Left renal cortex interstitium (tissue), 4 donors: ENCODE data around the gene NPAT. TPM values are rescaled to one million over a fixed set of nuclear protein-coding genes. Genes with fewer than 3 reads are reported as not detected.

ENCODE experiments used
- DNase-seq, 4 donors: peaks; one replicate each; pipeline ENCODE4 v3.0.0-alpha.2; 2013; ENCODE audit warnings: low read depth in 4 of 4, low spot score in 2 of 4, missing footprints in 1 of 4
- polyA plus RNA-seq, 4 donors: library from polyadenylated mRNA; unstranded; fragments of 120-200 nt; gene quantifications; one replicate each; pipeline ENCODE4 v1.2.1, GENCODE V29; 2013; ENCODE audit not compliant: insufficient read length in 4 of 4

The NPAT gene
- polyA plus RNA-seq: 10 to 100 TPM; 17.4 to 20.0 (median 19.3) TPM

DNA sequence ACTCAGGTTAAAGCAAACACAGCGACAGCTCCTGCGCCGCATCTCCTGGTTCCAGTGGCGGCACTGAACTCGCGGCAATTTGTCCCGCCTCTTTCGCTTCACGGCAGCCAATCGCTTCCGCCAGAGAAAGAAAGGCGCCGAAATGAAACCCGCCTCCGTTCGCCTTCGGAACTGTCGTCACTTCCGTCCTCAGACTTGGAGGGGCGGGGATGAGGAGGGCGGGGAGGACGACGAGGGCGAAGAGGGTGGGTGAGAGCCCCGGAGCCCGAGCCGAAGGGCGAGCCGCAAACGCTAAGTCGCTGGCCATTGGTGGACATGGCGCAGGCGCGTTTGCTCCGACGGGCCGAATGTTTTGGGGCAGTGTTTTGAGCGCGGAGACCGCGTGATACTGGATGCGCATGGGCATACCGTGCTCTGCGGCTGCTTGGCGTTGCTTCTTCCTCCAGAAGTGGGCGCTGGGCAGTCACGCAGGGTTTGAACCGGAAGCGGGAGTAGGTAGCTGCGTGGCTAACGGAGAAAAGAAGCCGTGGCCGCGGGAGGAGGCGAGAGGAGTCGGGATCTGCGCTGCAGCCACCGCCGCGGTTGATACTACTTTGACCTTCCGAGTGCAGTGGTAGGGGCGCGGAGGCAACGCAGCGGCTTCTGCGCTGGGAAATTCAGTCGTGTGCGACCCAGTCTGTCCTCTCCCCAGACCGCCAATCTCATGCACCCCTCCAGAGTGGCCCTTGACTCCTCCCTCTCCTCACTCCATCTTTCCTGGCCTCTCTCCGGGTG is at the start of gene NPAT, which contains the start of gene ATM:
Gene NPAT, minus strand, starts transcription at position 65 of the 774 bp plus-strand sequence. CDS start 102 bp downstream, outside the sequence.
Gene ATM, plus strand, starts transcription at position 494 of the 774 bp plus-strand sequence. CDS start 4,558 bp downstream, outside the sequence.
- peak; percentile 96 to 98 (median 96) for DNase-seq

DNA sequence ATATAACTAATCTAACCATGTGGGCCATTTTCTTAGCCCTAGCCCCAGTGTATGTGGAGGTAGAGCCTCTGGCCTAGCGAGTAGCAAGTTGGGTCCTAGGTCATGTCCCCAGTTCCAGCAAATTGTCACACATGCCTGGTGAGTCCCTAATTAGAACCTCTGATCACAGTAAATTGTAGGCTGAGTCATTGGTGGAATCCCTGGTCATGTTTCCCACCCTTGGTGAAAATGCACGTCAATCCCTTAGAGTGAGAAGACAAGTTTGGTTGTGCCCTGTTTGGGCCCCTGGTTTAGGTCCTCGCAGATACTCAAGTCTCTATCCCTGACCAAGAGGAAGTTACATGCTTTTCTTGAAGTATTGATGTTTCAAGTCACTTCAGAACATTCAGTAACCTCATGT is 47.1 kb upstream of the NPAT start:
- DNase-seq: no peak

DNA sequence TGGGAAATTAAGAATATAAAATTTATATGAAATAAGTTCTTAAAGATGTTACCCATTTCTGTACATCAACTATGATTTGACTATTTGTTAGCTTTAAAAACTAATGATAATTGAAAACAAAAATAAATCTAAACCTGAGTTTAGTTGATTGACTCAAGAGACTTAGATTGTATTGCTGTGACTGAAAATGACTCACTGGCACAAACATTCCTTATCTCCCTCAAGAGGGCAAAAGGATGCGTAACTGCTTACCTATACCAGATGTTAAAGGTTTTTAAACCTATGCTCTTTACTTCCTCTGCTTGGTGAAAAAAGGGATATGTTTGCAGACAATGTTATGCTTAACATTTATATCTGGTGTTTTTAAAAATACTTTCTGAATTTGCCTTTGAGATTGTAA is 30.7 kb upstream of the NPAT start:
- DNase-seq: no peak

DNA sequence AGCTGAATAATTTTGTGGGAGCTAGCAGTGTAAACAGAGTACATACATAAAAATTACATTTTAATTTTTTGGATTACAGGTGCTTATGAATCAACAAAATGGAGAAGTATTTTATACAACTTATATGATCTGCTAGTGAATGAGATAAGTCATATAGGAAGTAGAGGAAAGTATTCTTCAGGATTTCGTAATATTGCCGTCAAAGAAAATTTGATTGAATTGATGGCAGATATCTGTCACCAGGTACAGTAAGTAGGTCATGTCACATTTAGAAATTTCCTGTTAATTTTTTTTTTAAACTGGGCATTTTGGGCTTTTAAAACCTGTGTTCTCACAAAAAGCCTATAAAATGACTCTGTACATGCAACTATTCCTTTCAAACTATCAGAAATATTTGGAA is 24.4 kb upstream of the NPAT start:
- no peak for DNase-seq

DNA sequence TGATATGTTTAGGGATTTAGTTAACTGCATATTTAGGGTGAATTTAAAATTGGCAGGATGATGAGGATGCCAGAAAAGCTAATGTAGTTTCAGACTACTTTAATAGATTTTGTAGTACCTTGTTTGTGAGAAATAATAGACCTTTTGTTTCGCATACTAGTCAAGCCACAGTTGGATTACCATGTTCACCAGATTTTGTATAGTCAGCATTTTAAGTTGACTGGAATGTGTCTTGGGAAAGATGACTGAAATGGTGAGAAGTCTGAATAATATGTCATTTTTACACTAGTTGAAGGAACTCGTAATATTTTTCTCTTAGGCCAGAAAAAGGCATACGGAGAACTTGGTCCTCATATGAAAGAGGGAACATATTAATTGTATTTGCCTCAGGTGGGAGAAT is 23.9 kb upstream of the NPAT start:
- no peak for DNase-seq

DNA sequence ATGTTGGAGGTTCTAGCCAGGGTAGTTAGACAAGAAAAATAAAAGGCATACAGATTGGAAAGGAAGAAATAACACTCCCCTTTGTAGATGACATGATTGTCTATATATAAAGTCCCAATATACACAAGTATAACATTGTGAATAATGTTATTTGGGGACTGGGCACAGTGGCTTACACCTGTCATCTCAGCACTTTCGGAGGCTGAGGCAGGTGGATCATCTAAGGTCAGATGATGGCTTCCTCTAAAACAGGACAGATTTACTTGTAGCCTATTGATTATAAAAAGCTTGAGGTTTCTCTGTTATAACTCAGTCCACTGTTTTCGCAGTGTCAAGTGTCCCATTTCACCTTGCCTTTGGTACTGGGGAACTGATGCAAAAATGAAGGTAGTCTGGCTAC is 20.0 kb upstream of the NPAT start:
- DNase-seq: no peak

DNA sequence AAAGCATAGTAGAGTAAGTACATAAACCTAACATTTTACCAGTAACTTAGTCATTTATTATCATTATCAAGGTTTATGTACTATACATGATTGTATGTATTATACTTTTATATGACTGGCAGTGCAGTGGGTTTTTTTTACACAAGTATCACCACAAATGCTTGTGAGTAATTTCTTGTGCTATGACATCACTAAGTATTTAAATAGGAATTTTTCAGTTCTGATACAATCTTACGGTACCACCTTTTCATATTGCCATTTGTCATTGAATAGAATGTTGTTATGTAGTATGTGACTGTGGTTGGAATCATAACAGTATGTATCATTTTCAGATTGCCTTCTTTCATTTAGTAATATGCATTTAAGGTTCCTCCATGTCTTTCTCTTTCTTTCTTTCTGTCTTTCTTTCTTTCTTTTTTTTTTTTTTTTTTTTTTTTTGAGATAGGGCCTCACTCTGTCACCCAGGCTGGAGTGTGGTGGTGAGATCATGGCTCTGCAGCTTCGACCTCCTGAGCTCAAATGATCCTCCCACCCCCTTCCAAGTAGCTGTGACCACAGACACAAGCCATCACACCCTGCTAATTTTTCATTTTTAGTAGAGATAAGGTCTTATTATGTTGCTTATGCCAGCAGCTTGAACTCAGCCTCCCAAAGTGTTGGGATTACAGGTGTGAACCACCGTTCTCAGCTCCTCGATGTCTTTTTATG is 19.0 kb upstream of the NPAT start:
- DNase-seq: no peak

DNA sequence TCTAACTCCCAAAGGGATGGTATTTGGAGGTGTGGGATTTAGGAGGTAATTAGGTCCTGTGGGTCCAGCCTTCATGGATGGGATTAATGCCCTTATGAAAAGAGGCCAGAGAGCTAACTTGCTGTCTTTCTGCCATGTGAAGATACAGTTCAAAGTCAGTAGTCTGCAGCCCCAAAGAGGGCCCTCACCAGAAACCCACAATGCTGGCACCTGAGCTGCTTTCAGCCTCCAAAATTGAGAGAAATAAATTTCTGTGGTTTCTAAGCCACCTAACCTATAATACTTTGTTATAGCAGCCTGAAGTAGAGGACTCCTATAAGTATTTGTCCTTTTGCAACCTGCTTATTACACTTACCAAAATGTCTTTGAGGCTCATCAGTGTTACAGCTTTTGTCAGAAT is 16.6 kb upstream of the NPAT start:
- no peak for DNase-seq

DNA sequence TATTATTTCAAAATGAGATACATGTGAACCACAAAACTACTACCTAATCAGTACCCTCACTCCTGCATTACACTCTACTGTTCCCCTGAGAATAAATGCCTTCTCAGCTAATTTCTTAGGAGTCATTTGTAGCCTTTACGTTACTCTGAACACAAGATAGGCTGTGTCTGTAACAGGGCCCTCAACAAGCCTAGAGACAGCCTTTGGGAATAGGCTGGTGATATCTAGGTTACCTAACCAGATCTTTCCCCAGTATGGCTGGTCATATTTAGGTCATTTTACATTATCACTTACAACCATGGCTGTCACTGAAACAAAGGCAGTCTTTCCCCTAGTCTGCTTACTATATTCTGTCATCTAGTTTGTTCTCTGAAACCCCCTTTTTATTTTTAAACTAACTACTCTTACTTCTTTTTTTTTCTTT is 14.6 kb upstream of the NPAT start:
- no peak for DNase-seq

DNA sequence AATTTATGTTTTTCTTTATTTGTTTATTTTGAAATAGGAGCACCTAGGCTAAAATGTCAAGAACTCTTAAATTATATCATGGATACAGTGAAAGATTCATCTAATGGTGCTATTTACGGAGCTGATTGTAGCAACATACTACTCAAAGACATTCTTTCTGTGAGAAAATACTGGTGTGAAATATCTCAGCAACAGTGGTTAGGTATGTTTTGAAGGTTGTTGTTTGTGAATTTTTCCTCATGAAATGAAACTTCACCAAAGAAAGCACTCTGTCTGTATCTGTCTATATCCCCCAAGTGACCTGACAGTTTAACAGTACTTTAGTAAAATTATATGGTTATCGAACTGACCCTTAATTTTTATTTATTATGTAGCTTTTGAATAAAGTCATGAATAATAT is 13.2 kb upstream of the NPAT start:
- DNase-seq: no peak

DNA sequence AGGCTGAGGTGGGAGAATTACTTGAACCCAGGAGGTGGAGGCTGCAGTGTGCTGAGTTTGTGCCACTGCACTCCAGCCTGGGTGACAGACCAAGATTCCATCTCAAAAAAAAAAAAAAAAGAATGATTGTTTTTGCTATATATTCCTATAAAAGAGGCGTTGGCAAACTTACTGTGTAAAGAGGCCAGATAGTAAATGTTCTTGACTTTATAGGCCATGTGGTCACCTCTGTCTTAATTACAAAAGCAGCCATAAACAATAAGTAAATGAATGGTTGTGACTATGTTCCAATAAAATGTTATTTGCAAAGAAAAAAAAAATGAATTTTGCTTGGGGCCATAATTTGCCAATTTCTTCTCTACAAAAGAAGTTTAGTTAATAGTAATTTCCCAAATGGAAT is 12.8 kb upstream of the NPAT start:
- DNase-seq: no peak

DNA sequence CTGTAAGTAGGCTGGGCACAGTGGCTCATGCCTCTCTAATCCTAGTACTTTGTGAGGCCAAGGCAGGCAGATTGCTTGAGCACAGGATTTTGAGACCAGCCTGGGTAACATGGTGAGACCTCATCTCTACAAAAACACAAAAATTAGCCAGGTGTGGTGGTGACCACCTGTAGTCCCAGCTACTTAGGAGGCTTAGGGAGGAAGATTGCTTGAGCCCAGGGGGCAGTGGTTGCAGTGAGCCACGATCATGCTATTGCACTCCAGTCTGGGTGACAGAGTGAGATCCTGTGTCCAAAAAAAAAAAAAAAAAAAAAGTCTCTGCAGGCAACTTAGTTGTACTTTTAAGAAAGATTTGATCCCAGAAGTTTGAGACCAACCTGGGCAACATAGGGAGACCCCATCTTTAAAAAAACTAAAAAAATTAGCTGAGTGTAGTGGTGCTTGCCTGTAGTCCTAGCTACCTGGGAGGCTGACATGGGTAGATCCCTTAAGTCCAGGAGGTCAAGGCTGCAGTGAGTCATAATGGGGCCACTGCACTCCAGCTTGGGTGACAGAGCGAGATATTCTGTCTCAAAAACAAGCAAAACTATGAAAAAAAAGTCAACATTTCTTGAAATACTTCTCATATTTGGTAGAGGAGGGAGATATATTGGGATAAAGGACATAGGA is 11.0 kb upstream of the NPAT start:
- DNase-seq: no peak

DNA sequence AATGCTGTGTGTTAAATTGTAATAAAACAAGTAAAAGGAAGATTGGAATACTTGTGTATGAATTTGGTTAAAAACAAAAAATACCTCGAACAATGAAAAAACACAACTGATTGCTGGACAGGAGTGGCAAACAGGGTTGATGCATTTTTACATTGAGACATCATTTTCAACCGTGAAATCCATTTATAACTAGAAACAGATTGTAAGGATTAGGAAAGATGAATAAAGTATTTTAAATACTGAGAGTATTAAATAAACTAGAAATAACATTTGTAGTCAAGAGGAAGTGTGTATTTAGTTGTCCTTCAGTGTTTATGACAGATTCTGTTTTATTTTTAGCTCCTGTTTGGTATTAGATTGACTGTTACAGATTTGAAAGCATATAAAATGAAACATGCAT is 5.8 kb upstream of the NPAT start:
- no peak for DNase-seq

DNA sequence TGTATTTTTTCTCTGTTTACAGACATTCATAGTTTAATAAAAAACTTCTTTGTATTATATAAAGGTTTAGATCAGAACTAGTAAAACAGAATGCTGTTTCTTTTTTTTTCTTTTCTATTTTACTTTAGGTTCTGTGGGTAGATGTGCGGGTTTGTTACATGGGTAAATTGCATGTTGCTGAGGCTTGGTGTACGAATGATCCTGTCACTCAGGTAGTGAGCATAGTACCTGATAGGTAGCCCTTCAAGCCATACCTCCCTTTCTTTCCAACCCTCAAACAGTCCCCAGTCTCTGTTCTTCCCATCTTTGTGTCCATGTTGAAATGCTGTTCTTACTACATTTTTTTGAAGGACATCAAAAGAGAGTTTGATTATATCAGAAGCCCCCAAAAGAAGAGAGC is 3.6 kb upstream of the NPAT start:
- DNase-seq: no peak

DNA sequence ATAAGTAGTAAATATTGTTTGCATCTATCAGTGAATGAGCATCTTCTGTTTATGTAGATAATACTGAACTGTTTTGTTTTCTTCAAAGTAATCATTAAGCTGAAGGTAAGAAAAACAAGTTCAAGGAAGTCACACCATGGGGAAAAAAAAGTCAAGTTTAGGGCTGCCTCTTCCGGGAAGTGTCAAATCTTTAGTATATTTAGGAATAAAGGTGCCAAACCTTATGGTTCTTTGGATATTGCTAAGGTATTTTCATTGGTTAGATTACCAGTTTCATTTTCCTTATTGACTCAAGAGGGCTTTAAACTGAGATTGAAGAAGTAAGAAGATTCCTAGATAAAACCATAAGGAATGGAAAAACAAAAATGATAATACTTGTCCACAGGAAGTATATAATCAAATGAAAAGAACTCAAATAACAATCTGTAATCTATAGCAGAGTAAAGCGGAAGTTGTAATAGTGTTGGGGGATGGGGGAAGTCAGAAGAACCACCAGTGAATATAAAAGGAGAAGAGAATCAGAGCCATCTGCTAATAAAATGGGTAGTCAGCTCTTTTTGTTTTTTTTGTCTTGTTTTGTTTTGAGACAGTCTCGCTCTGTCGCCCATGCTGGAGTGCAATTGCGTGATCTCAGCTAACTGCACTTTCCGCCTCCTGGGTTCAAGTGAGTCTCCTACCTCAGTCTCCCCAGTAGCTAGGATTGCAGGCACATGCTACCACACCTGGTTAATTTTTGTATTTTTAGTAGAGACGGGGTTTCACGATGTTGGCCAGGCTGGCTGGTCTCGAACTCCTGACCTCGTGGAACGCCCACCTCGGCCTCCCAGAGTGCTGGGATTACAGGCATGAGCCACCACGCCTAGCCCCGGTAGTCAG is 2.7 kb upstream of the NPAT start:
- no peak for DNase-seq

DNA sequence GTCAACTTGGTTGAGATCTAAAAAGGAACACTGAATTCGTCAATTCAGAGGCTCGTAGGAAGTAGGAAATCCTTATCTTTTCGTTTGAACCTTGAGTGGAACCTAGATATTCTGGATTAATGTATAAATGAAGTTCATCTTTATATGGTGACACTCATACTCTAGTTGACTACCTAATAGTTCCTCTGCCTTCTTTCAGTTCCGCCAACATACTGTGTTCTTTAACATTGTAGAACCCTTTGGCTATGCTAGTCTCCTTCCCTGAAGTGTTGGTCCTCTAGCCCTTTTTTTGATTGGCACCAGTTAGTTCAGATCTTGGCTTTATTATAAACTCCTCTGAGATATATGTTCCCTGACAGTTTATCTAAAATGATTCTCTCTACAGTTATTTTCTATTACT is 1.9 kb upstream of the NPAT start:
- DNase-seq: no peak

DNA sequence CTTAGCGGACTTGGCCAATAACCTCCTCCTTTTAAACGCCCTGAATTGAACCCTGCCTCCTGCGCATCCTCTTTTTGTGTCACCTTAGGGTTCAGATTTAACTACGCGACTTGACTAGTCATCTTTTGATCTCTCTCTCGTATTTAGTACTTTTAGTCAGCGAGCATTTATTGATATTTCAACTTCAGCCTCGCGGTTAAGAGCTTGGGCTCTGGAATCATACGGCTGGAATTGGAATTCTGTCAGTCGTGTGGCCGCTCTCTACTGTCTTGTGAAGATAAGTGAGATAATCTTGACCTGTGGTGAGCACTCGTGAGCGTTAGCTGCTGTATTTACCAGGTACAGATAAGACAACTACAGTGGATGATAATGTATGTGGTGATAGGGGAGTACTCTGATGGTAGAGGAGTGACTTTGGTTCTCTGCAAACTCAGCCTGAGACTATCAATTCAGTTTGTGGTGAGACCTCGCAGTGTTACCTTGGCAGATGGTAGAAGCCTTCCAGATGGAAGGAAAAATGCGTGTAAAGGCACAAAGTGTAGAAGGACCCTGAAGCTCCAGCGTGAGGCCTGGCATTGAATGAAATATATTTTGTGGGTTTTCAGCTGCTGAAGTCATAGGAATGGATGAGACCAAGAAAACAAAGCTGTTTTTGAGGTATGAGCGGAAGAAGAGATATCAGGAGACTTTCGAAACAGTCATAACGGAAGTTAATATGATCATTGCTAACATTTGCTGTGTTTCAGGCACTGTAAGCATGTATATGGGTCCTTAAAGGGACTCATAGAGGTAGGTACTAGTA is 1.1 kb upstream of the NPAT start:
- peak in 1 of 4 donors; percentile 78 for DNase-seq

DNA sequence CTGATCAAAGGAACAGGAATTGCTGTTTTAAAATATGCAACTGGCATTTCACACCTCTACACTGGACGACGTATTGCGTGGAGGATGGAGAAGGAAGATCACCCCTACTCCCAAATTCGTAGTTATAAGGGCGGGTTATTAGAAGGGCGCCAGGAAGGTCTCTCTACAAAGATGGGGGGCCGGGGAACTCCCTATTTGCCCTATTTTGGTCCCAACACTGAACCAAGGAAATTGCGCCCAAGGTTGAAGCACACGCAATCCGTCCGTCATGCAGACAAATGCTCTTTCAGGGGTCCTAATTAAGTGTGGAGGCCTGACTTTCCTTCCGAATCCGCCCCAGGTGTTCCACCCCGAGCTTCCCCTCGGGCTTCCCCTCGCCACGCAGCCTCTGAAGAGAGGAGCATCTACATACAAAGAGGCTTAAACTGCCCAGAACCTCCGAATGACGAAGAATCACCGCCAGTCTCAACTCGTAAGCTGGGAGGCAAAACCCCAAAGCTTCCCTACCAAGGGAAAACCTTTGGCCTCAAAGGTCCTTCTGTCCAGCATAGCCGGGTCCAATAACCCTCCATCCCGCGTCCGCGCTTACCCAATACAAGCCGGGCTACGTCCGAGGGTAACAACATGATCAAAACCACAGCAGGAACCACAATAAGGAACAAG is 396 bp downstream of the NPAT start:
- DNase-seq: peak in 1 of 4 donors; percentile 9

DNA sequence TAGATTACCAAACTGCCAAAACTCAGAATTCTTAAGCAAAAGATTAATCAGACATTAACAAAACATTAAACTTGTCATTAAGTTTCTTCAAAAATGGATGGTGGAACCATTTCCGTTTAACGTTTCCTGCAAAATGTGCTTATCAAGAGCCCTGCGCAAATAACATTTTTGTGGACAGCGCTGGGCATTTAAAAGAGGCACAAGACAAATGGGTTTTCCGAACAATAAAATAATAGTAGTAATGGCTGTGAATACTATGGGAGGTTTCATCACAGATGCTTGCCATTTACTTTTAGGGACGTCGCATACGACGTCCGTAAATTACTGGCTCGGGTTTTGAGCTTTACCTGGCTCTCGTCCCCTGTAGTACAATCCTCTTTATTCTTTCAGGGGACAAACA is 1.1 kb downstream of the NPAT start:
- no peak for DNase-seq
